LNCaP clone FGC (cell line): ENCODE data around the gene SLC29A3.

Experiments
- DNase-seq: peaks from one replicate; pipeline ENCODE4 v3.0.0-alpha.2; 2011; ENCODE audit warnings: low read depth
- H3K4me3 ChIP-seq: 2 replicates; pipeline ENCODE4 v1.5.1; 2011; ENCODE audit warnings: mild to moderate bottlenecking, low read depth, low read length, control low read depth
- TF ChIP-seq, protein P1 (sequence below): IDR thresholded peaks from 2 replicates; pipeline ENCODE4 v1.5.1; 2012; ENCODE audit warnings: mild to moderate bottlenecking; ENCODE audit not compliant: control insufficient read depth, insufficient read depth; ENCODE audit errors: extremely low read depth

Gene SLC29A3

GRCh38 chr10:71337219-71337701, 18.2 kb downstream of the SLC29A3 start:
- DNase-seq: no peak
- H3K4me3 ChIP-seq: no peak overlapping the region
- TF ChIP-seq, protein P1, sequence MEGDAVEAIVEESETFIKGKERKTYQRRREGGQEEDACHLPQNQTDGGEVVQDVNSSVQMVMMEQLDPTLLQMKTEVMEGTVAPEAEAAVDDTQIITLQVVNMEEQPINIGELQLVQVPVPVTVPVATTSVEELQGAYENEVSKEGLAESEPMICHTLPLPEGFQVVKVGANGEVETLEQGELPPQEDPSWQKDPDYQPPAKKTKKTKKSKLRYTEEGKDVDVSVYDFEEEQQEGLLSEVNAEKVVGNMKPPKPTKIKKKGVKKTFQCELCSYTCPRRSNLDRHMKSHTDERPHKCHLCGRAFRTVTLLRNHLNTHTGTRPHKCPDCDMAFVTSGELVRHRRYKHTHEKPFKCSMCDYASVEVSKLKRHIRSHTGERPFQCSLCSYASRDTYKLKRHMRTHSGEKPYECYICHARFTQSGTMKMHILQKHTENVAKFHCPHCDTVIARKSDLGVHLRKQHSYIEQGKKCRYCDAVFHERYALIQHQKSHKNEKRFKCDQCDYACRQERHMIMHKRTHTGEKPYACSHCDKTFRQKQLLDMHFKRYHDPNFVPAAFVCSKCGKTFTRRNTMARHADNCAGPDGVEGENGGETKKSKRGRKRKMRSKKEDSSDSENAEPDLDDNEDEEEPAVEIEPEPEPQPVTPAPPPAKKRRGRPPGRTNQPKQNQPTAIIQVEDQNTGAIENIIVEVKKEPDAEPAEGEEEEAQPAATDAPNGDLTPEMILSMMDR: no peak

DNA sequence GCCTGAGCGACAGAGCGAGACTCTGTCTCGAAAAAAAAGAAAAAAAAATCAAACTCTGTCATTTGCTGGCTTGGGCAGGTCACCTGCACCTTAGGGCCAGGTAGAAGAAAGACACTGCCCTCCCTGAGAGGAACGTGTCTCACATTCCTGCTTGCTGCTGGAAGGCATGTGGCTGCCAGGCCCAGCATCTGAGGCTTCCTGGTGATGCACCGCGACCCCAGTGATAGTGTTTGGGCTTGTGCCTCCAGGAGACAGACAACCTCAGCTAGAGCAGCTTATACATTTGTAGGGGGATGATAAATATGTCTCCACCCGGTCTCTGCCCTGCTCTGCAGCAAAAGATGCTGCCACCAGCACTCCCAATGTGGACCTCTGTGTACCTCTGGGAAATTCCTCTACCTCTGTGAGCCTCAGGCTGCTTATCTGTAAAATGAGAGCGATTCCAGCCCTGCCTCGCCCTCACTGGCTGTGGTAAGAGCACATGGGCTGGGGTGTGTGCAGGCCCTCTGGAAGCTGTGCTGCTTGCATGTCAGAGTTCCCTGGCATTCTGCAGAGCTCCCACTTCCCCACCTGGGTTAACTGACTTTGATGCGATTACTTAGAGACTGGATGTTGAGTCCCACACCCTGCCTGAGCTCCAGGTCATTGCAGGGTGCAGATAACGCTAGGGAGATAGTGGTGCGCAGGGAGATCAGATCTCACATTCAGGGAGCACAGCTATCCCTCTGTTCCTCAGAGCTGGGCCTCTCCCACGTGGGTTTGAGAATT, 19.9 kb downstream of the SLC29A3 start:
- TF ChIP-seq, protein P1: no peak
- no peak overlapping the region for H3K4me3 ChIP-seq
- no peak for DNase-seq

GRCh38 chr10:71339796-71340589, 20.9 kb downstream of the SLC29A3 start:
- TF ChIP-seq, protein P1: no peak
- DNase-seq: no peak

GRCh38 chr10:71342573-71343391, 23.7 kb downstream of the SLC29A3 start:
- TF ChIP-seq, protein P1: no peak
- no peak for DNase-seq
- no peak overlapping the region for H3K4me3 ChIP-seq

More at GRCh38 chr10:71339796-71340589, 20.9 kb downstream of the SLC29A3 start:
- H3K4me3 ChIP-seq: no peak overlapping the region

- H3K4me3 ChIP-seq: no peak overlapping the region
- DNase-seq: no peak
- TF ChIP-seq, protein P1: no peak
Measured at GRCh38 chr10:71343392-71343773, 24.3 kb downstream of the SLC29A3 start.

GRCh38 chr10:71344154-71344925, 25.3 kb downstream of the SLC29A3 start:
- TF ChIP-seq, protein P1: no peak
- H3K4me3 ChIP-seq: no peak overlapping the region
- no peak for DNase-seq
